Mesendoderm (in vitro differentiated cells): ENCODE data around the gene LMF2.
"Not testable (repeated sequence)": the region's sequence is repeated elsewhere in the genome, so short reads cannot be mapped to it uniquely, and the experiment has no call there.

Experiments
- DNase-seq: peaks from one replicate; pipeline ENCODE4 v3.0.0; 2013
- H2AK5ac ChIP-seq: 2 replicates; pipeline ENCODE4 v1.6.1; 2013; ENCODE audit warnings: low read length, inconsistent platforms
- H2BK120ac ChIP-seq: 2 replicates; pipeline ENCODE4 v1.6.1; 2013; ENCODE audit warnings: low read depth, mild to moderate bottlenecking, low read length, moderate library complexity, mixed read lengths
- H2BK15ac ChIP-seq: replicated peaks from 2 replicates; pipeline ENCODE4 v1.6.1; 2013; ENCODE audit warnings: low read depth, mild to moderate bottlenecking, moderate library complexity
- H2BK5ac ChIP-seq: 2 replicates; pipeline ENCODE4 v1.6.1; 2013; ENCODE audit warnings: low read length, inconsistent platforms
- H3K18ac ChIP-seq: 2 replicates; pipeline ENCODE4 v1.6.1; 2013; ENCODE audit warnings: mild to moderate bottlenecking, low read length, mixed read lengths
- H3K23ac ChIP-seq: one replicate; pipeline ENCODE4 v1.6.1; 2013; ENCODE audit warnings: low read length
- H3K27ac ChIP-seq: 2 replicates; pipeline ENCODE4 v1.5.1; 2013; ENCODE audit warnings: low read depth, mild to moderate bottlenecking, inconsistent platforms, low read length, moderate library complexity
- H3K27me3 ChIP-seq: 2 replicates; pipeline ENCODE4 v1.6.1; 2013; ENCODE audit warnings: low read length, control low read depth, mild to moderate bottlenecking, inconsistent platforms; ENCODE audit not compliant: insufficient read depth, poor library complexity
- H3K36me3 ChIP-seq: 2 replicates; pipeline ENCODE4 v1.6.1; 2013; ENCODE audit warnings: low read length, inconsistent platforms; ENCODE audit not compliant: control insufficient read depth, insufficient read depth
- H3K4ac ChIP-seq: one replicate; pipeline ENCODE4 v1.6.1; 2013; ENCODE audit warnings: low read depth, mild to moderate bottlenecking, low read length, moderate library complexity
- H3K4me1 ChIP-seq: 2 replicates; pipeline ENCODE4 v1.6.1; 2013; ENCODE audit warnings: low read depth, low read length, inconsistent platforms; ENCODE audit not compliant: control insufficient read depth
- H3K4me2 ChIP-seq: 2 replicates; pipeline ENCODE4 v1.6.1; 2013; ENCODE audit warnings: low read length
- H3K4me3 ChIP-seq: 2 replicates; pipeline ENCODE4 v1.5.1; 2013; ENCODE audit warnings: mild to moderate bottlenecking, low read length
- H3K56ac ChIP-seq: one replicate; pipeline ENCODE4 v1.6.1; 2013; ENCODE audit warnings: low read length
- H3K79me1 ChIP-seq: 2 replicates; pipeline ENCODE4 v1.6.1; 2013; ENCODE audit warnings: low read length, inconsistent platforms
- H3K79me2 ChIP-seq: 2 replicates; pipeline ENCODE4 v1.6.1; 2013; ENCODE audit warnings: mild to moderate bottlenecking, low read length; ENCODE audit not compliant: control insufficient read depth, insufficient read depth
- H3K9ac ChIP-seq: 2 replicates; pipeline ENCODE4 v1.6.1; 2013; ENCODE audit warnings: low read length, inconsistent platforms
- H4K5ac ChIP-seq: one replicate; pipeline ENCODE4 v1.6.1; 2013; ENCODE audit warnings: low read length
- H4K8ac ChIP-seq: one replicate; pipeline ENCODE4 v1.6.1; 2013; ENCODE audit warnings: low read depth, mild to moderate bottlenecking, control low read depth, low read length, moderate library complexity
- WGBS: extraction: QIAGEN DNeasy Blood & Tissue Kit; methylation state at CpG from one replicate; pipeline ENCODE4 v1.1.7; 2013; ENCODE audit warnings: low lambda C conversion rate, missing lambda C conversion rate; ENCODE audit not compliant: insufficient coverage; ENCODE audit errors: extremely low coverage; 5-methylcytosine and 5-hydroxymethylcytosine counted together

The LMF2 gene

DNA sequence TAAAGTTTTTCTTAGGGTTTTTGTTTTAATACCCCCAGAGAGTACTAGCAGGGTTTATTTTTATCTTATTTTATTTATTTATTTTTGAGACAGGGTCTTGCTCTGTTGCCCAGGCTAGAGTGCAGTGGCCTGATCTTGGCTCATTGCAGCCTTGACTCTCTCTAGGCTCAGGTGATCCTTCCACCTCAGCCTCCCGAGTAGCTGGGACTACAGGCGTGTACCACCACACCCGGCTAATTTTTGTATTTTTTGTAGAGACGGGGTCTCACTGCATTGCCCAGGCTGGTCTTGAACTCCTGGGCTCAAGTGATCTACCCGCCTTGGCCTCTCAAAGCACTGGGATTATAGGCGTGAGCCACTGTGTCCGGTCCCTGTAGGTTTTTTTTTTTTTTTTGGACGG lies 12.7 kb upstream of the LMF2 start:
- H3K4ac ChIP-seq, H2BK15ac ChIP-seq, H3K4me2 ChIP-seq, H3K9ac ChIP-seq, DNase-seq, H4K8ac ChIP-seq, H3K27me3 ChIP-seq, H3K23ac ChIP-seq, H3K18ac ChIP-seq, H4K5ac ChIP-seq, H3K79me2 ChIP-seq, H3K4me1 ChIP-seq, H3K4me3 ChIP-seq, H2AK5ac ChIP-seq, H2BK120ac ChIP-seq, H3K27ac ChIP-seq, H3K56ac ChIP-seq, H2BK5ac ChIP-seq, H3K36me3 ChIP-seq, H3K79me1 ChIP-seq: not testable (repeated sequence)
- WGBS, result no CpG with 5 or more reads among the region's 8 CpGs

DNA sequence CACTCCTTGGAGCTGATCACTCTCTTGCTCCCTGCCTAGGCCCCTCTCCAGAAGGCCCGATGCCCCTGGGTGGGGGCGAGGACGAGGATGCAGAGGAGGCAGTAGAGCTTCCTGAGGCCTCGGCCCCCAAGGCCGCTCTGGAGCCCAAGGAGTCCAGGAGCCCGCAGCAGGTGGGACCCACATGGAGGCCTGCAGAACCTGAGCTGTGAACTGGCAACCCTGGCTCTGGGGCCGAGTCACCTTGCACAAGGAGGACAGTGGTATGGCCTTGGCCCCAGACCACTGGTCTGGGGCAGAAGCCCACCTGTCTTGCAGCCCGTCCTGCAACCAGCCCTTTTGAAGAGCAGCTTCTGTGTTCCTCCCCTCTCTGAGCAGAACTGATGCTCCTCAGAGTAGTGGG lies 11.6 kb upstream of the LMF2 start:
- no peak overlapping the region for H3K9ac ChIP-seq
- H4K5ac ChIP-seq, result no peak overlapping the region
- H3K4me1 ChIP-seq, result no peaks in the 10 kb centered on the region
- H2BK15ac ChIP-seq, result no peak overlapping the region
- H3K4me3 ChIP-seq, result no peak overlapping the region
- no peaks in the 10 kb centered on the region for H3K27me3 ChIP-seq
- no peak overlapping the region for H2BK5ac ChIP-seq
- DNase-seq, result no peak
- no peak overlapping the region for H3K56ac ChIP-seq
- H3K4me2 ChIP-seq, result no peak overlapping the region
- no peak overlapping the region for H3K23ac ChIP-seq
- no peak overlapping the region for H3K4ac ChIP-seq
- H3K79me2 ChIP-seq, result peaks cover 13% of the 10 kb centered on the region
- H2AK5ac ChIP-seq, result no peak overlapping the region
- H3K27ac ChIP-seq, result no peak overlapping the region
- H3K79me1 ChIP-seq, result peaks cover 11% of the 10 kb centered on the region
- no CpG with 5 or more reads among the region's 8 CpGs for WGBS
- no peak overlapping the region for H2BK120ac ChIP-seq
- H3K18ac ChIP-seq, result no peak overlapping the region
- peaks cover 5% of the 10 kb centered on the region for H3K36me3 ChIP-seq
- no peak overlapping the region for H4K8ac ChIP-seq

DNA sequence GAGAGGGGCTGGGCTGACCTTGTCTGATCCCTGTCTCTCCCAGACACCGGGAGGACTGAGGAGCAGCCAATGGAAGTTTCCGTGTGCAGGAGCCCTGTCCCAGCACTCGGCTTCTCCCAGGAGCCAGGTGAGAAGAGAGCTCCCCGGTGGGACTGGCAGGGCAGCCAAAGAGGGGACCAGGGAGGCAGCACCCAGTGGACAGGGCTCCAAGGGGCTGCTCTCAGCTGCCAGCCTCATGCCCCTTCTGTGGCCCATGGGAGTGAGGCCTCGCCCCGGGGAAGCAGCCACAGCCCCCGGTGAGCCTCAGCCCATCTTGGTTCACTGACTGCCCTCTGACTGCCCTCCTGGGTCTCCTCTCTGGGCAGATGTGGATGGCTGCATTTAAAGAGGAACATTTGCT lies 11.1 kb upstream of the LMF2 start:
- peaks cover 15% of the 10 kb centered on the region for H3K79me2 ChIP-seq
- no peak overlapping the region for H2BK15ac ChIP-seq
- no peak overlapping the region for H2BK120ac ChIP-seq
- peaks cover 5% of the 10 kb centered on the region for H3K36me3 ChIP-seq
- H3K27me3 ChIP-seq, result no peaks in the 10 kb centered on the region
- H3K27ac ChIP-seq, result no peak overlapping the region
- H4K8ac ChIP-seq, result no peak overlapping the region
- peaks cover 13% of the 10 kb centered on the region for H3K79me1 ChIP-seq
- no peak overlapping the region for H3K56ac ChIP-seq
- H3K18ac ChIP-seq, result no peak overlapping the region
- H3K23ac ChIP-seq, result no peak overlapping the region
- no peak overlapping the region for H3K4ac ChIP-seq
- no peak for DNase-seq
- H4K5ac ChIP-seq, result no peak overlapping the region
- no peak overlapping the region for H3K9ac ChIP-seq
- H3K4me1 ChIP-seq, result no peaks in the 10 kb centered on the region
- no peak overlapping the region for H3K4me2 ChIP-seq
- no peak overlapping the region for H2BK5ac ChIP-seq
- H2AK5ac ChIP-seq, result no peak overlapping the region
- no peak overlapping the region for H3K4me3 ChIP-seq
- no CpG with 5 or more reads among the region's 7 CpGs for WGBS

DNA sequence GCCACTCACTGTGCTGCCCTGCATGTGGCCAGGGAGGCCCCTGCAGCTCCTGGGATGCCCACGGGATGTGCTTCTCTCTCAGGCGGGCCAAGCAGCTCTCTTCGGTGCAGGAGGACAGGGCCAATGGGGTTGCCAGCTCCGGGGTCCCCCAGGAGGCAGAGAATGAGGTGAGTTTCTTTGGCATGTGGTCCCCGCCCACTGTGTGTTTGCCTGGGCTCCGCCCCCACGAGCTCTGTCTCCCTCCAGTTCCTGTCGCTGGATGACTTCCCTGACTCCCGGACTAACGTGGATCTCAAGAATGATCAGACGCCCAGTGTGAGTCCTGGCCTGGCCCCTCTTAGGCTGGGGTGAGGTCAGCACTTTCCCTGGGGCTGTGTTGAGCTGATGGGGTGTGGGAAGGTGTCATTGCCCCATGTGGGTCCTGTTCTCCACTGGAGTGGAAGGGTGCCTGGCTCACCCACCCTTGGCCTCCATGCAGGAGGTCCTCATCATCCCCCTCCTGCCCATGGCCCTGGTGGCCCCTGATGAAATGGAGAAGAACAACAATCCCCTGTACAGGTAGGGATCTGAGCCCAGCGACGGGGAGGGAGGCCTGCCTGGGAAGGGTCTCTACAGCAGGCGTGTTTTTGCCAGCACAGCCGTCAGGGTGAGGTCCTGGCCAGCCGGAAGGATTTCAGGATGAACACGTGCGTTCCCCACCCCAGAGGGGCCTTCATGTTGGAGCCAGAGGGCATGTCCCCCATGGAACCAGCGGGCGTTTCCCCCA lies 10.2 kb upstream of the LMF2 start:
- H2BK15ac ChIP-seq, result no peak overlapping the region
- no peak overlapping the region for H3K9ac ChIP-seq
- H3K4me3 ChIP-seq, result no peak overlapping the region
- no peaks in the 10 kb centered on the region for H3K27me3 ChIP-seq
- no peak overlapping the region for H3K27ac ChIP-seq
- H4K5ac ChIP-seq, result no peak overlapping the region
- no peak overlapping the region for H3K4me2 ChIP-seq
- peak; percentile 5 for DNase-seq
- no peak overlapping the region for H3K18ac ChIP-seq
- peaks cover 15% of the 10 kb centered on the region for H3K79me1 ChIP-seq
- peaks cover 21% of the 10 kb centered on the region for H3K79me2 ChIP-seq
- WGBS, result no CpG with 5 or more reads among the region's 20 CpGs
- no peak overlapping the region for H3K23ac ChIP-seq
- no peaks in the 10 kb centered on the region for H3K4me1 ChIP-seq
- H2AK5ac ChIP-seq, result no peak overlapping the region
- no peak overlapping the region for H2BK120ac ChIP-seq
- H3K4ac ChIP-seq, result no peak overlapping the region
- no peak overlapping the region for H2BK5ac ChIP-seq
- H3K56ac ChIP-seq, result no peak overlapping the region
- peaks cover 5% of the 10 kb centered on the region for H3K36me3 ChIP-seq
- no peak overlapping the region for H4K8ac ChIP-seq

DNA sequence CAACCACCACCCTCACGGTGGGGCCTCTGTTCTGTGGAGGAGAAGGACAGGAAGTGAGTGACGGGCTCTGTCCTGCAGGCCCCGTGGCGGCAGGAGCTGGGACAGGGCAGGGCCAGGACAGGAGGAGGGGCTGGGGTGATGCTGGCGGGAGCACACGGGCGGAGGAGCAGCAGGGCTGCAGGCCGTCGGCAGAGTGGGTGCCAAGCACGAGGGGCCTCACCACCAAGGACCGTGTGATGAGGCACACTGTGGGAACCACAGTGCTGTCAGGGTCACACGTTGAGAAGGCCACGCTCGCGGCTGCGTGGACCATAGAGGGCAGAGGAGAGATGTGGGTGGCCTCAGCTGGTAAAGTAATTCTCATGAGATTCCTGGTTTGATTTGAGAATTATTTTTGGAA lies 9.4 kb upstream of the LMF2 start:
- no peaks in the 10 kb centered on the region for H3K4me1 ChIP-seq
- H3K23ac ChIP-seq, result no peak overlapping the region
- H2BK5ac ChIP-seq, result no peak overlapping the region
- H2BK120ac ChIP-seq, result no peak overlapping the region
- peaks cover 26% of the 10 kb centered on the region for H3K79me2 ChIP-seq
- H3K4me3 ChIP-seq, result no peak overlapping the region
- no peak overlapping the region for H3K4me2 ChIP-seq
- H3K79me1 ChIP-seq, result peaks cover 18% of the 10 kb centered on the region
- H3K27me3 ChIP-seq, result no peaks in the 10 kb centered on the region
- no peak overlapping the region for H4K5ac ChIP-seq
- H3K18ac ChIP-seq, result no peak overlapping the region
- no peak overlapping the region for H3K9ac ChIP-seq
- no peak overlapping the region for H3K56ac ChIP-seq
- no peak overlapping the region for H2AK5ac ChIP-seq
- no CpG with 5 or more reads among the region's 16 CpGs for WGBS
- H3K27ac ChIP-seq, result no peak overlapping the region
- no peak overlapping the region for H3K4ac ChIP-seq
- H2BK15ac ChIP-seq, result no peak overlapping the region
- DNase-seq, result no peak
- no peak overlapping the region for H4K8ac ChIP-seq
- peaks cover 5% of the 10 kb centered on the region for H3K36me3 ChIP-seq

DNA sequence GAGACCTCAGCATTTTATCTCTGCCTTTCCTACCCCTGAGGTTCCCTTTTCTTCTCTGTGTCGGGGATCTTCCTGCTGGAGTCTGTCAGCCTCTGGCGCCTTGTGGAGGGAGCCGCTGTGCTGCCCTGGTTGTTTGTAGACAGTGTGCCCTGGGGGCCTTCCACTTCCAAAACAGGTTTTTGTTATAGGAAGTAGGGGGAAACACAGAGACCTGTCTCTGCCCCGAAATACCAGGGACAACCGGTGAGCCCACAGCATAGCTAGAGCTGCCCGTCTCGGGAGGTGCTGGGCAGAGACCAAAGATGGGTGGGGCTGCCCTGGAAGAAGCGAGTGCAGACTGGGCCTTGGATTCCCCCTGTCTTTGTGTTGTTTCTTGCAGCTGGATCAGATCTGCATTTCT lies 8.6 kb upstream of the LMF2 start:
- no peak overlapping the region for H3K27ac ChIP-seq
- H3K4me3 ChIP-seq, result no peak overlapping the region
- no peak overlapping the region for H3K56ac ChIP-seq
- H2AK5ac ChIP-seq, result no peak overlapping the region
- no peak overlapping the region for H2BK120ac ChIP-seq
- peaks cover 26% of the 10 kb centered on the region for H3K79me2 ChIP-seq
- no peak overlapping the region for H3K4me2 ChIP-seq
- H2BK5ac ChIP-seq, result no peak overlapping the region
- peaks cover 5% of the 10 kb centered on the region for H3K36me3 ChIP-seq
- H3K23ac ChIP-seq, result no peak overlapping the region
- no CpG with 5 or more reads among the region's 8 CpGs for WGBS
- H3K4me1 ChIP-seq, result no peaks in the 10 kb centered on the region
- H4K8ac ChIP-seq, result no peak overlapping the region
- H4K5ac ChIP-seq, result no peak overlapping the region
- H3K27me3 ChIP-seq, result no peaks in the 10 kb centered on the region
- no peak overlapping the region for H2BK15ac ChIP-seq
- peaks cover 19% of the 10 kb centered on the region for H3K79me1 ChIP-seq
- DNase-seq, result no peak
- no peak overlapping the region for H3K18ac ChIP-seq
- no peak overlapping the region for H3K4ac ChIP-seq
- H3K9ac ChIP-seq, result no peak overlapping the region
